Right kidney (tissue), 1 donor: ENCODE measurements around the gene PRKN.
A peak's percentile ranks its signal among the peaks of the same experiment; 100 is the strongest.

Experiments used
- DNase-seq: peaks from one replicate; pipeline ENCODE4 v3.0.0-alpha.2; 2016

PRKN gene

GRCh38 chr6:161372422-161372793, 1355.2 kb downstream of the PRKN start:
- DNase-seq = no peak

- DNase-seq = peak; percentile 37
Measured at GRCh38 chr6:161370880-161371279, 1356.7 kb downstream of the PRKN start.

- DNase-seq = no peak
Measured at GRCh38 chr6:161369339-161369738, 1358.2 kb downstream of the PRKN start.

- no peak for DNase-seq
Measured at GRCh38 chr6:161368514-161368913, 1359.1 kb downstream of the PRKN start.

GRCh38 chr6:161367472-161367871, 1360.1 kb downstream of the PRKN start:
- DNase-seq = no peak

GRCh38 chr6:161366301-161366923, 1361.2 kb downstream of the PRKN start:
- no peak for DNase-seq

- DNase-seq = no peak
Measured at GRCh38 chr6:161365633-161366032, 1361.9 kb downstream of the PRKN start.

GRCh38 chr6:161363286-161363685, 1364.3 kb downstream of the PRKN start:
- no peak for DNase-seq

GRCh38 chr6:161362266-161362665, 1365.3 kb downstream of the PRKN start:
- DNase-seq = no peak

GRCh38 chr6:161361529-161361928, 1366.0 kb downstream of the PRKN start:
- DNase-seq = no peak

GRCh38 chr6:161360520-161360919, 1367.0 kb downstream of the PRKN start:
- no peak for DNase-seq

- DNase-seq = no peak
Measured at GRCh38 chr6:161359618-161359945, 1368.0 kb downstream of the PRKN start.

- DNase-seq = no peak
Measured at GRCh38 chr6:161356167-161356854, 1371.3 kb downstream of the PRKN start.

- no peak for DNase-seq
Measured at GRCh38 chr6:161355696-161356095, 1371.9 kb downstream of the PRKN start.

GRCh38 chr6:161354956-161355355, 1372.6 kb downstream of the PRKN start:
- no peak for DNase-seq

GRCh38 chr6:161354276-161354840, 1373.2 kb downstream of the PRKN start:
- no peak for DNase-seq

- no peak for DNase-seq
Measured at GRCh38 chr6:161353208-161353613, 1374.4 kb downstream of the PRKN start.

- no peak for DNase-seq
Measured at GRCh38 chr6:161351858-161352257, 1375.7 kb downstream of the PRKN start.

- no peak for DNase-seq
Measured at GRCh38 chr6:161349886-161350285, 1377.7 kb downstream of the PRKN start.

- no peak for DNase-seq
Measured at GRCh38 chr6:161348628-161348994, 1379.0 kb downstream of the PRKN start.

GRCh38 chr6:161347988-161348627, 1379.5 kb downstream of the PRKN start:
- DNase-seq = no peak

- no peak for DNase-seq
Measured at GRCh38 chr6:161347125-161347524, 1380.4 kb downstream of the PRKN start.

GRCh38 chr6:161346717-161347116, 1380.8 kb downstream of the PRKN start:
- no peak for DNase-seq

GRCh38 chr6:161344626-161345025, 1382.9 kb downstream of the PRKN start:
- DNase-seq = no peak
